ENCODE data around the gene KLHL28. TPM values are rescaled to one million over a fixed set of nuclear protein-coding genes. Genes with fewer than 3 reads are reported as not detected.
A peak's percentile ranks its signal among the peaks of the same experiment; 100 is the strongest.
"Not testable (repeated sequence)": the region's sequence is repeated elsewhere in the genome, so short reads cannot be mapped to it uniquely, and the experiment has no call there.

Gene KLHL28
- total RNA-seq, 8 experiments from 2014 or later = 7.1 to 35.3 (median 25.2) TPM

- in situ Hi-C loops (cut with MboI; ENCODE audit: low pct_unique_long_range_greater_than_20kb in 2 of 9, low sequenced_read_pairs in 9 of 9, unreplicated experiment in 9 of 9) = loop anchor here in 5 of 9 experiments (25.0 kb wide), 1 partner anchor 351 kb away; the partner anchor contains the start of gene MIS18BP1 (in 5 of the 5)
- ATAC-seq (replicated peaks in 6 of 8) = no peak
Observed at GRCh38 chr14:44910821-44911220, 50.9 kb downstream of the KLHL28 start.

GRCh38 chr14:44901696-44902095 lies 60.1 kb downstream of the KLHL28 start:
- in situ Hi-C loops (cut with MboI; ENCODE audit: low pct_unique_long_range_greater_than_20kb in 2 of 9, low sequenced_read_pairs in 9 of 9, unreplicated experiment in 9 of 9) = loop anchor here in 5 of 9 experiments (25.0 kb wide), 1 partner anchor 361 kb away; the partner anchor contains the start of gene MIS18BP1 (in 5 of the 5)
- Histone ChIP-seq H3K4me1 (replicated peaks in 1 of 2) (peaks cover 0 to 7% of the 10 kb centered on the region in 2 donors), H3K4me3 (no peak overlapping the region), H3K27ac (no peak overlapping the region)
- WGBS, 10 experiments = 0 to 80% (median 50%) methylated on average over 1 to 2 of the region's 2 CpGs
- ATAC-seq (replicated peaks in 6 of 8) = no peak

More at GRCh38 chr14:44910821-44911220, 50.9 kb downstream of the KLHL28 start:
- Histone ChIP-seq H3K27ac (no peak overlapping the region), H3K4me1 (replicated peaks in 1 of 2) (no peaks in the 10 kb centered on the region), H3K4me3 (no peak overlapping the region)
- WGBS, 10 experiments = 40 to 95% (median 63%) methylated on average over 1 to 2 of the region's 2 CpGs; no CpG with 5 or more reads in 1 of the 10 experiments

GRCh38 chr14:44898551-44898950 lies 63.2 kb downstream of the KLHL28 start:
- in situ Hi-C loops (cut with MboI; ENCODE audit: low pct_unique_long_range_greater_than_20kb in 2 of 9, low sequenced_read_pairs in 9 of 9, unreplicated experiment in 9 of 9) = no loop called here
- H3K4me3 ChIP-seq = peak overlapping the region; percentile 71 to 100 (median 84)
- WGBS, 10 experiments = 2 to 93% (median 51%) methylated on average over 1 to 6 of the region's 6 CpGs
- H3K27ac ChIP-seq = no peak overlapping the region
- peaks cover 0 to 7% of the 10 kb centered on the region in 2 donors for H3K4me1 ChIP-seq (replicated peaks in 1 of 2)
- no peak for ATAC-seq (replicated peaks in 6 of 8)

- in situ Hi-C loops (cut with MboI; ENCODE audit: low pct_unique_long_range_greater_than_20kb in 2 of 9, low sequenced_read_pairs in 9 of 9, unreplicated experiment in 9 of 9) = no loop called here
- Histone ChIP-seq H3K4me1 (replicated peaks in 1 of 2) (peaks cover 0 to 7% of the 10 kb centered on the region in 2 donors), H3K4me3 (peak overlapping the region; percentile 71 to 100 (median 84)), H3K27ac (peak overlapping the region; percentile 88 to 96)
- 0 to 20% (median 4%) methylated on average over 1 to 13 of the region's 13 CpGs; no CpG with 5 or more reads in 3 of the 10 experiments for WGBS, 10 experiments
- no peak for ATAC-seq (replicated peaks in 6 of 8)
Observed at GRCh38 chr14:44897845-44898151, 63.9 kb downstream of the KLHL28 start.

- Histone ChIP-seq H3K27ac (peak overlapping the region; percentile 88 to 96), H3K4me1 (replicated peaks in 1 of 2) (peaks cover 0 to 7% of the 10 kb centered on the region in 2 donors), H3K4me3 (peak overlapping the region; percentile 71 to 100 (median 84))
- in situ Hi-C loops (cut with MboI; ENCODE audit: low pct_unique_long_range_greater_than_20kb in 2 of 9, low sequenced_read_pairs in 9 of 9, unreplicated experiment in 9 of 9) = no loop called here
- WGBS, 10 experiments = 0 to 1% (median 0%) methylated on average over 1 to 15 of the region's 81 CpGs; no CpG with 5 or more reads in 3 of the 10 experiments
- peak; percentile 86 to 93 (median 91) for ATAC-seq (replicated peaks in 6 of 8)
Observed at GRCh38 chr14:44897041-44897844, 64.5 kb downstream of the KLHL28 start.

GRCh38 chr14:44896275-44897040 lies 65.3 kb downstream of the KLHL28 start:
- in situ Hi-C loops (cut with MboI; ENCODE audit: low pct_unique_long_range_greater_than_20kb in 2 of 9, low sequenced_read_pairs in 9 of 9, unreplicated experiment in 9 of 9) = no loop called here
- no peak for ATAC-seq (replicated peaks in 6 of 8)
- Histone ChIP-seq H3K4me3 (peak overlapping the region in 3 of 5 donors; percentile 10 to 100 (median 11)), H3K4me1 (replicated peaks in 1 of 2) (peaks cover 0 to 7% of the 10 kb centered on the region in 2 donors), H3K27ac (peak overlapping the region in 1 of 2 donors; percentile 29)
- 58 to 96% (median 87%) methylated on average over 4 to 10 of the region's 10 CpGs; no CpG with 5 or more reads in 2 of the 10 experiments for WGBS, 10 experiments

- no peak overlapping the region for H3K27ac ChIP-seq
- in situ Hi-C loops (cut with MboI; ENCODE audit: low pct_unique_long_range_greater_than_20kb in 2 of 9, low sequenced_read_pairs in 9 of 9, unreplicated experiment in 9 of 9) = no loop called here
- no peak overlapping the region for H3K4me3 ChIP-seq
- 0 to 100% (median 89%) methylated on average over 1 to 2 of the region's 2 CpGs; no CpG with 5 or more reads in 1 of the 10 experiments for WGBS, 10 experiments
- H3K4me1 ChIP-seq (replicated peaks in 1 of 2) = peaks cover 0 to 7% of the 10 kb centered on the region in 2 donors
- no peak for ATAC-seq (replicated peaks in 6 of 8)
Observed at GRCh38 chr14:44895716-44896115, 66.0 kb downstream of the KLHL28 start.

GRCh38 chr14:44893535-44893934 lies 68.2 kb downstream of the KLHL28 start:
- Histone ChIP-seq H3K27ac (no peak overlapping the region), H3K4me1 (replicated peaks in 1 of 2) (peaks cover 0 to 4% of the 10 kb centered on the region in 2 donors), H3K4me3 (no peak overlapping the region)
- 65 to 100% (median 81%) methylated on average over 1 to 2 of the region's 2 CpGs; no CpG with 5 or more reads in 2 of the 10 experiments for whole genome bisulfite sequencing, 10 experiments
- in situ Hi-C loops (cut with MboI; ENCODE audit: low pct_unique_long_range_greater_than_20kb in 2 of 9, low sequenced_read_pairs in 9 of 9, unreplicated experiment in 9 of 9) = no loop called here
- no peak for ATAC-seq (replicated peaks in 6 of 8)

GRCh38 chr14:44891726-44892372 lies 69.9 kb downstream of the KLHL28 start:
- WGBS, 10 experiments = 45 to 86% (median 50%) methylated on average over 2 of the region's 3 CpGs; no CpG with 5 or more reads in 3 of the 10 experiments
- H3K27ac ChIP-seq; in situ Hi-C loops (cut with MboI; ENCODE audit: low pct_unique_long_range_greater_than_20kb in 2 of 9, low sequenced_read_pairs in 9 of 9, unreplicated experiment in 9 of 9); ATAC-seq (replicated peaks in 6 of 8); H3K4me3 ChIP-seq; H3K4me1 ChIP-seq (replicated peaks in 1 of 2): not testable (repeated sequence)

- in situ Hi-C loops (cut with MboI; ENCODE audit: low pct_unique_long_range_greater_than_20kb in 2 of 9, low sequenced_read_pairs in 9 of 9, unreplicated experiment in 9 of 9) = no loop called here
- Histone ChIP-seq H3K27ac (no peak overlapping the region), H3K4me3 (no peak overlapping the region), H3K4me1 (replicated peaks in 1 of 2) (no peaks in the 10 kb centered on the region)
- WGBS, 10 experiments = 39 to 100% (median 67%) methylated on average over 2 to 4 of the region's 4 CpGs; no CpG with 5 or more reads in 2 of the 10 experiments
- ATAC-seq (replicated peaks in 6 of 8) = peak in 3 of 8 experiments; percentile 99 to 100 (median 99)
Observed at GRCh38 chr14:44889595-44890471, 71.9 kb downstream of the KLHL28 start.

- no peaks in the 10 kb centered on the region for H3K4me1 ChIP-seq (replicated peaks in 1 of 2)
- no peak overlapping the region for H3K4me3 ChIP-seq
- in situ Hi-C loops (cut with MboI; ENCODE audit: low pct_unique_long_range_greater_than_20kb in 2 of 9, low sequenced_read_pairs in 9 of 9, unreplicated experiment in 9 of 9) = no loop called here
- 73 to 100% (median 95%) methylated on average over 2 to 12 of the region's 16 CpGs; no CpG with 5 or more reads in 4 of the 10 experiments for WGBS, 10 experiments
- no peak for ATAC-seq (replicated peaks in 6 of 8)
- H3K27ac ChIP-seq = no peak overlapping the region
Observed at GRCh38 chr14:44887596-44887955, 74.2 kb downstream of the KLHL28 start.
